H7 (cell line): Measurements from ENCODE around the gene COPG1. TPM values are rescaled to one million over a fixed set of nuclear protein-coding genes. Genes with fewer than 3 reads are reported as not detected.
A peak's percentile ranks its signal among the peaks of the same experiment; 100 is the strongest.

Experiments
- DNase-seq: peaks from one replicate; pipeline ENCODE4 v3.0.0; 2012
- H3K27me3 ChIP-seq: 2 replicates; pipeline ENCODE4 v1.6.0; 2011; ENCODE audit warnings: mild to moderate bottlenecking, low read length; ENCODE audit not compliant: control insufficient read depth, insufficient read depth
- H3K36me3 ChIP-seq: replicated peaks from 2 replicates; pipeline ENCODE4 v1.5.1; 2011; ENCODE audit warnings: low read length; ENCODE audit not compliant: control insufficient read depth, insufficient read depth
- H3K4me3 ChIP-seq: 2 replicates; pipeline ENCODE4 v1.5.1; 2011; ENCODE audit warnings: low read depth, mild to moderate bottlenecking, control low read depth, low read length, moderate library complexity; ENCODE audit not compliant: insufficient read depth
- total RNA-seq: library from RNA; depleted of rRNA; stranded (reverse); fragments of >200 nt; shearing (Covaris generic); gene quantifications from 2 replicates; pipeline ENCODE4 v1.2.3, GENCODE V29; 2014

Gene COPG1
- total RNA-seq, 1 experiment from 2014 or later = 138 TPM

GRCh38 chr3:129312021-129312639 is 62.7 kb downstream of the COPG1 start:
- Histone ChIP-seq H3K36me3 (no peaks in the 10 kb centered on the region), H3K4me3 (no peak overlapping the region), H3K27me3 (no peaks in the 10 kb centered on the region)
- no peak for DNase-seq

GRCh38 chr3:129312671-129313414 is 63.4 kb downstream of the COPG1 start:
- Histone ChIP-seq H3K36me3 (no peaks in the 10 kb centered on the region), H3K4me3 (no peak overlapping the region), H3K27me3 (no peaks in the 10 kb centered on the region)
- peak; percentile 18 for DNase-seq

- Histone ChIP-seq H3K27me3 (no peaks in the 10 kb centered on the region), H3K36me3 (no peaks in the 10 kb centered on the region), H3K4me3 (no peak overlapping the region)
- DNase-seq = peak; percentile 19
Observed at GRCh38 chr3:129313415-129313664, 63.9 kb downstream of the COPG1 start.

GRCh38 chr3:129313665-129314385 is 64.4 kb downstream of the COPG1 start:
- DNase-seq = peak; percentile 33
- no peaks in the 10 kb centered on the region for H3K36me3 ChIP-seq
- no peaks in the 10 kb centered on the region for H3K27me3 ChIP-seq
- H3K4me3 ChIP-seq = peak overlapping the region; percentile 93

GRCh38 chr3:129314386-129315222 is 65.2 kb downstream of the COPG1 start:
- no peaks in the 10 kb centered on the region for H3K27me3 ChIP-seq
- DNase-seq = peak; percentile 98
- H3K4me3 ChIP-seq = peak overlapping the region; percentile 93
- no peaks in the 10 kb centered on the region for H3K36me3 ChIP-seq

- peak; percentile 72 for DNase-seq
- Histone ChIP-seq H3K36me3 (no peaks in the 10 kb centered on the region), H3K27me3 (no peaks in the 10 kb centered on the region), H3K4me3 (peak overlapping the region; percentile 93)
Observed at GRCh38 chr3:129315223-129315997, 66.0 kb downstream of the COPG1 start.

GRCh38 chr3:129315998-129316247 is 66.5 kb downstream of the COPG1 start:
- no peak for DNase-seq
- Histone ChIP-seq H3K4me3 (peak overlapping the region; percentile 93), H3K36me3 (peaks cover 2% of the 10 kb centered on the region; the same call in 1 of the 2 replicates), H3K27me3 (no peaks in the 10 kb centered on the region)

- H3K36me3 ChIP-seq = peaks cover 2% of the 10 kb centered on the region; the same call in 1 of the 2 replicates
- peak overlapping the region; percentile 93 for H3K4me3 ChIP-seq
- H3K27me3 ChIP-seq = no peaks in the 10 kb centered on the region
- DNase-seq = peak; percentile 94
Observed at GRCh38 chr3:129316248-129317013, 67.0 kb downstream of the COPG1 start.

GRCh38 chr3:129317014-129317771 is 67.8 kb downstream of the COPG1 start:
- peaks cover 2% of the 10 kb centered on the region; the same call in 1 of the 2 replicates for H3K36me3 ChIP-seq
- no peaks in the 10 kb centered on the region for H3K27me3 ChIP-seq
- peak; percentile 73 for DNase-seq
- peak overlapping the region; percentile 93 for H3K4me3 ChIP-seq

GRCh38 chr3:129317848-129318247 is 68.4 kb downstream of the COPG1 start:
- peaks cover 2% of the 10 kb centered on the region; the same call in 1 of the 2 replicates for H3K36me3 ChIP-seq
- H3K4me3 ChIP-seq = no peak overlapping the region
- DNase-seq = peak; percentile 30
- no peaks in the 10 kb centered on the region for H3K27me3 ChIP-seq

GRCh38 chr3:129318921-129319320 is 69.5 kb downstream of the COPG1 start:
- H3K36me3 ChIP-seq = peaks cover 2% of the 10 kb centered on the region; the same call in 1 of the 2 replicates
- no peak overlapping the region for H3K4me3 ChIP-seq
- DNase-seq = peak; percentile 66
- H3K27me3 ChIP-seq = no peaks in the 10 kb centered on the region

GRCh38 chr3:129320261-129320660 is 70.9 kb downstream of the COPG1 start:
- Histone ChIP-seq H3K27me3 (no peaks in the 10 kb centered on the region), H3K4me3 (no peak overlapping the region), H3K36me3 (peaks cover 2% of the 10 kb centered on the region; the same call in 1 of the 2 replicates)
- peak; percentile 40 for DNase-seq
